Erythroblast (primary cell): ENCODE data around the gene CSMD2.

Experiments
- GATA1 ChIP-seq: IDR thresholded peaks from 2 replicates; pipeline ENCODE4 v1.6.1; 2011; ENCODE audit warnings: low read depth, mild to moderate bottlenecking, control low read depth, low read length, moderate library complexity
- POLR2A ChIP-seq: IDR thresholded peaks from 2 replicates; pipeline ENCODE4 v1.6.1; 2011; ENCODE audit warnings: mild to moderate bottlenecking, low read length

DNA sequence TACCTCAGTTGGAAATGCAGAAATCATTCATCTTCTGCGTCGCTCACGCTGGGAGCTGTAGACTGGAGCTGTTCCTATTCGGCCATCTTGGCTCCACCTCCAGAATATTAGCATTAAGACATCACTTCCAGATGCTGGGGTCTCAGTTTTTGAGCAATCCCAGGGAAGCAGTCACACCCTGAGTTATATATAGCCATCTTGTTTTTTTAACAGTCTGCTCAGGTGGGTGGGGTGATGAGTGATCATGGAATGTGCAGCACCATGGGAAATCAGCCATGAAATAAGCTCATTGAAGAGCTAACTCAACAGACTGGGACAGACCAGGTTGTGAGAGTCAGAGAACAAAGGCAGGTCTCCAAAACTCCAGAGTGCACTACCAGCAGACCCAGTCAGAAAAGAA lies 328.1 kb downstream of the CSMD2 start:
- TF ChIP-seq POLR2A: no peak
- TF ChIP-seq GATA1: no peak
